ENCODE data around the gene CFAP74. TPM values are rescaled to one million over a fixed set of nuclear protein-coding genes. Genes with fewer than 3 reads are reported as not detected.

Gene CFAP74
- total RNA-seq, 1 experiment from 2014 or later: not detected

- no peaks in the 10 kb centered on the region for H3K9me3 Mint-ChIP-seq (ENCODE audit: unreplicated experiment)
- DNase-seq (ENCODE audit: unreplicated experiment): peak; percentile 27
- BruUV-seq (replicated peaks): no TSS peak
- intact Hi-C loops (cut with micrococcal nuclease): loop anchor here (1.0 kb wide), 1 partner anchor 102 kb away; no protein-coding TSS in a partner anchor
- H3K27me3 Mint-ChIP-seq (ENCODE audit: insufficient read depth, unreplicated experiment): peaks cover 24% of the 10 kb centered on the region
- CTCF ChIA-PET: interaction anchor here (0.6 to 8.8 kb wide), 14 partner anchors 9 to 1181 kb away, joined by 3 to 118 read pairs (median 3); no protein-coding TSS in a partner anchor
- H3K27ac Mint-ChIP-seq (ENCODE audit: low read depth, unreplicated experiment): no peak overlapping the region
- no peaks in the 10 kb centered on the region for H3K4me1 Mint-ChIP-seq (ENCODE audit: insufficient read depth, unreplicated experiment)
- peak; percentile 89 for TF ChIP-seq CTCF (IDR thresholded peaks at IDR 0.05; ENCODE audit: unreplicated experiment)
- no peaks in the 10 kb centered on the region for H3K36me3 Mint-ChIP-seq (ENCODE audit: insufficient read depth, unreplicated experiment)
- H3K4me3 Mint-ChIP-seq (ENCODE audit: unreplicated experiment): no peak overlapping the region
- POLR2A ChIA-PET: no interaction called here
Measured at GRCh38 chr1:1943834-1944570, 59.6 kb downstream of the CFAP74 start.

GRCh38 chr1:1942753-1943656 is 60.6 kb downstream of the CFAP74 start:
- TF ChIP-seq CTCF (IDR thresholded peaks at IDR 0.05; ENCODE audit: unreplicated experiment): no peak
- DNase-seq (ENCODE audit: unreplicated experiment): no peak
- CTCF ChIA-PET: interaction anchor here (0.6 to 8.8 kb wide), 14 partner anchors 10 to 1395 kb away, joined by 3 to 118 read pairs (median 3); no protein-coding TSS in a partner anchor

GRCh38 chr1:1941868-1942752 is 61.5 kb downstream of the CFAP74 start:
- intact Hi-C loops (cut with micrococcal nuclease): no loop called here
- H3K36me3 Mint-ChIP-seq (ENCODE audit: insufficient read depth, unreplicated experiment): no peaks in the 10 kb centered on the region
- POLR2A ChIA-PET: no interaction called here
- BruUV-seq (replicated peaks): no TSS peak
- no peak for DNase-seq (ENCODE audit: unreplicated experiment)
- H3K27ac Mint-ChIP-seq (ENCODE audit: low read depth, unreplicated experiment): no peak overlapping the region
- no peaks in the 10 kb centered on the region for H3K4me1 Mint-ChIP-seq (ENCODE audit: insufficient read depth, unreplicated experiment)
- H3K4me3 Mint-ChIP-seq (ENCODE audit: unreplicated experiment): no peak overlapping the region
- CTCF ChIA-PET: interaction anchor here (0.6 to 8.8 kb wide), 8 partner anchors 14 to 1395 kb away, joined by 3 to 118 read pairs (median 4); no protein-coding TSS in a partner anchor
- peaks cover 17% of the 10 kb centered on the region for H3K27me3 Mint-ChIP-seq (ENCODE audit: insufficient read depth, unreplicated experiment)
- no peak for TF ChIP-seq CTCF (IDR thresholded peaks at IDR 0.05; ENCODE audit: unreplicated experiment)
- no peaks in the 10 kb centered on the region for H3K9me3 Mint-ChIP-seq (ENCODE audit: unreplicated experiment)

More at GRCh38 chr1:1942753-1943656, 60.6 kb downstream of the CFAP74 start:
- BruUV-seq (replicated peaks): no TSS peak
- Mint-ChIP-seq H3K27ac (ENCODE audit: low read depth, unreplicated experiment) (no peak overlapping the region), H3K27me3 (ENCODE audit: insufficient read depth, unreplicated experiment) (peaks cover 17% of the 10 kb centered on the region), H3K4me1 (ENCODE audit: insufficient read depth, unreplicated experiment) (no peaks in the 10 kb centered on the region), H3K9me3 (ENCODE audit: unreplicated experiment) (no peaks in the 10 kb centered on the region), H3K4me3 (ENCODE audit: unreplicated experiment) (no peak overlapping the region), H3K36me3 (ENCODE audit: insufficient read depth, unreplicated experiment) (no peaks in the 10 kb centered on the region)
- intact Hi-C loops (cut with micrococcal nuclease): no loop called here
- POLR2A ChIA-PET: no interaction called here

All from MCF 10A (cell line).